Measurements from ENCODE around the gene VDR.

GRCh38 chr12:47920913-47921312, 16.1 kb upstream of the VDR start:
- TF ChIP-seq EZH2 (IDR thresholded peaks at IDR 0.05; ENCODE audit: insufficient read depth, poor library complexity, severe bottlenecking): no peak
- TF ChIP-seq EZH2phosphoT487 (IDR thresholded peaks at IDR 0.05; ENCODE audit: insufficient read depth, low read depth): no peak

Measured in GM23248 (cell line).